GM18907 (cell line): ENCODE results near the gene IL10RA.
"Not testable (repeated sequence)": the region's sequence is repeated elsewhere in the genome, so short reads cannot be mapped to it uniquely, and the experiment has no call there.

ENCODE experiments used
- ATAC-seq: cut with Tn5 transposase; IDR thresholded peaks from one replicate; pipeline ENCODE4 v1.9.1; 2021; ENCODE audit warnings: mild to moderate bottlenecking, moderate library complexity; ENCODE audit not compliant: unreplicated experiment

The IL10RA gene

GRCh38 chr11:117985953-117986887 is at the start of gene IL10RA:
IL10RA (plus strand) TSS chr11:117986394; CDS start chr11:117986468, 74 bp downstream.
- peak; percentile 87 for ATAC-seq

GRCh38 chr11:117936973-117937372 is 49.2 kb upstream of the IL10RA start:
- ATAC-seq = no peak

GRCh38 chr11:117940736-117941135 is 45.5 kb upstream of the IL10RA start:
- ATAC-seq = no peak

- no peak for ATAC-seq
Observed at GRCh38 chr11:117941163-117941707, 45.0 kb upstream of the IL10RA start.

GRCh38 chr11:117941976-117942654 is 44.1 kb upstream of the IL10RA start:
- ATAC-seq = no peak

- ATAC-seq = no peak
Observed at GRCh38 chr11:117944554-117944953, 41.6 kb upstream of the IL10RA start.

- peak; percentile 51 for ATAC-seq
Observed at GRCh38 chr11:117945047-117945810, 41.0 kb upstream of the IL10RA start.

- ATAC-seq = no peak
Observed at GRCh38 chr11:117946156-117946841, 39.9 kb upstream of the IL10RA start.

- ATAC-seq = peak; percentile 53
Observed at GRCh38 chr11:117946842-117947526, 39.2 kb upstream of the IL10RA start.

GRCh38 chr11:117947751-117948150 is 38.4 kb upstream of the IL10RA start:
- ATAC-seq = not testable (repeated sequence)

GRCh38 chr11:117948466-117948865 is 37.7 kb upstream of the IL10RA start:
- ATAC-seq = not testable (repeated sequence)

GRCh38 chr11:117949062-117949461 is 37.1 kb upstream of the IL10RA start:
- ATAC-seq = no peak

GRCh38 chr11:117950301-117950700 is 35.9 kb upstream of the IL10RA start:
- no peak for ATAC-seq

GRCh38 chr11:117950993-117951961 is 34.9 kb upstream of the IL10RA start:
- peak; percentile 45 for ATAC-seq

- no peak for ATAC-seq
Observed at GRCh38 chr11:117953024-117953671, 33.0 kb upstream of the IL10RA start.

GRCh38 chr11:117958949-117959348 is 27.2 kb upstream of the IL10RA start:
- no peak for ATAC-seq

- no peak for ATAC-seq
Observed at GRCh38 chr11:117959438-117960149, 26.6 kb upstream of the IL10RA start.
